Measurements from ENCODE around the gene RPL36.
"Not testable (repeated sequence)": the region's sequence is repeated elsewhere in the genome, so short reads cannot be mapped to it uniquely, and the experiment has no call there.

GRCh38 chr19:5688262-5688881 lies 1.7 kb upstream of the RPL36 start:
- not testable (repeated sequence) for TF ChIP-seq CTCF (conservative IDR thresholded peaks at IDR 0.05); EZH2 (IDR thresholded peaks at IDR 0.05; ENCODE audit: low read depth)
